Neural crest cell (in vitro differentiated cells): ENCODE data around the gene CDH12. TPM values are rescaled to one million over a fixed set of nuclear protein-coding genes. Genes with fewer than 3 reads are reported as not detected.

Source experiments
- DNase-seq: peaks from one replicate; pipeline ENCODE4 v3.0.0; 2021; ENCODE audit warnings: low read depth, mixed read lengths, low spot score
- H3K27ac Mint-ChIP-seq: one replicate; pipeline ENCODE4 v1.8.0; 2021; ENCODE audit warnings: mild to moderate bottlenecking, mixed read lengths; ENCODE audit not compliant: unreplicated experiment
- H3K27me3 Mint-ChIP-seq: 2 replicates; pipeline ENCODE4 v1.8.0; 2021; ENCODE audit warnings: low read depth, mild to moderate bottlenecking, mixed read lengths
- H3K36me3 Mint-ChIP-seq: 2 replicates; pipeline ENCODE4 v1.8.0; 2021; ENCODE audit warnings: low read depth, mild to moderate bottlenecking, mixed read lengths
- H3K4me1 Mint-ChIP-seq: 2 replicates; pipeline ENCODE4 v1.8.0; 2021; ENCODE audit warnings: mixed read lengths
- H3K4me3 Mint-ChIP-seq: one replicate; pipeline ENCODE4 v1.8.0; 2021; ENCODE audit warnings: mild to moderate bottlenecking, mixed read lengths
- H3K9me3 Mint-ChIP-seq: 2 replicates; pipeline ENCODE4 v1.8.0; 2021; ENCODE audit warnings: mixed read lengths
- total RNA-seq: library from RNA; stranded (reverse); gene quantifications from 2 replicates; pipeline ENCODE4 v1.2.1, GENCODE V29; 2021
- TF ChIP-seq, protein P1 (sequence below): fragments of 200-600 bp; sonication (generic); conservative IDR thresholded peaks from 2 replicates; pipeline ENCODE4 v1.5.0; 2021; ENCODE audit warnings: antibody characterized with exemption, mild to moderate bottlenecking

CDH12 gene
- total RNA-seq, 1 donor from 2014 or later, result 0.07 TPM

DNA sequence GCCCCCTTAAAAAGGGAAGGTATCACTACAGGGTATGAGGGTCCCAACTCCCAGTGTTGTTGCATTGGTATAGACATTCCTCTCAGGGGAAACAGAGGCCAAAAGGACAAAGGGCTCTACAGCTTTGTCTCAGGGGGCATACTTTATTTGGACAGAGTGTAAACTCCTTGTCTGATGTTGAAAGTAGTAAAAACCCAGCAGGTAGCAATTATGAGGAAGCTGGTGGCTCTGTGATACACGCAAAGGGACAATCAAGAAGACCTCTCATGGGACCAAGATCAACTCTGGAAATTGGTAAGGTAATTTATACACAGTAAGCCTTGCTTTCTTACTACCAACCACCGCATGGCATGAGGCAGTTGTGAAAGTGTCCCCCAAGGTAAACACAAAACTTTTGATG lies 764.6 kb downstream of the CDH12 start:
- DNase-seq, result no peak
- no peaks in the 10 kb centered on the region for H3K4me1 Mint-ChIP-seq
- H3K27ac Mint-ChIP-seq, result no peak overlapping the region
- no peaks in the 10 kb centered on the region for H3K36me3 Mint-ChIP-seq
- no peaks in the 10 kb centered on the region for H3K9me3 Mint-ChIP-seq
- TF ChIP-seq, protein P1, sequence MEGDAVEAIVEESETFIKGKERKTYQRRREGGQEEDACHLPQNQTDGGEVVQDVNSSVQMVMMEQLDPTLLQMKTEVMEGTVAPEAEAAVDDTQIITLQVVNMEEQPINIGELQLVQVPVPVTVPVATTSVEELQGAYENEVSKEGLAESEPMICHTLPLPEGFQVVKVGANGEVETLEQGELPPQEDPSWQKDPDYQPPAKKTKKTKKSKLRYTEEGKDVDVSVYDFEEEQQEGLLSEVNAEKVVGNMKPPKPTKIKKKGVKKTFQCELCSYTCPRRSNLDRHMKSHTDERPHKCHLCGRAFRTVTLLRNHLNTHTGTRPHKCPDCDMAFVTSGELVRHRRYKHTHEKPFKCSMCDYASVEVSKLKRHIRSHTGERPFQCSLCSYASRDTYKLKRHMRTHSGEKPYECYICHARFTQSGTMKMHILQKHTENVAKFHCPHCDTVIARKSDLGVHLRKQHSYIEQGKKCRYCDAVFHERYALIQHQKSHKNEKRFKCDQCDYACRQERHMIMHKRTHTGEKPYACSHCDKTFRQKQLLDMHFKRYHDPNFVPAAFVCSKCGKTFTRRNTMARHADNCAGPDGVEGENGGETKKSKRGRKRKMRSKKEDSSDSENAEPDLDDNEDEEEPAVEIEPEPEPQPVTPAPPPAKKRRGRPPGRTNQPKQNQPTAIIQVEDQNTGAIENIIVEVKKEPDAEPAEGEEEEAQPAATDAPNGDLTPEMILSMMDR, result no peak
- H3K27me3 Mint-ChIP-seq, result no peaks in the 10 kb centered on the region
- H3K4me3 Mint-ChIP-seq, result no peak overlapping the region

DNA sequence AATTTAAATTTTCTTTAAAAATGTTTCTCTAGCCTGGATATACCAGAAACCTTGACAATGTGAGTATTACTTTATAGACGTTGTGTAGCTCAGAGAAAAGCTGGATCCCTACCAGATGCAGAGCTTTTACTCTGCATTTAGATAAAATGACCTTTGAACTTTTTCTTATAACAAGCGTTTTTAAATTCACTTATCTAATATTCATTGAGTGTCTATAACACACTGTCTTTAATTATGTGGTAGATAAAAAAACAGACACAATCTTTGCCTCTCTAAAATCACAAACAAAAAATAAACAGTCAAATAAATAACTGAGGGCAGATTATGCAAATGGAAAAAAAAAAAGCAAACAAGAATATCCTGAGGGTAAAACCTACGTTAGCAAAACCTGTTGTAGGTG lies 773.6 kb downstream of the CDH12 start:
- H3K27me3 Mint-ChIP-seq, result no peaks in the 10 kb centered on the region
- H3K9me3 Mint-ChIP-seq, result no peaks in the 10 kb centered on the region

DNA sequence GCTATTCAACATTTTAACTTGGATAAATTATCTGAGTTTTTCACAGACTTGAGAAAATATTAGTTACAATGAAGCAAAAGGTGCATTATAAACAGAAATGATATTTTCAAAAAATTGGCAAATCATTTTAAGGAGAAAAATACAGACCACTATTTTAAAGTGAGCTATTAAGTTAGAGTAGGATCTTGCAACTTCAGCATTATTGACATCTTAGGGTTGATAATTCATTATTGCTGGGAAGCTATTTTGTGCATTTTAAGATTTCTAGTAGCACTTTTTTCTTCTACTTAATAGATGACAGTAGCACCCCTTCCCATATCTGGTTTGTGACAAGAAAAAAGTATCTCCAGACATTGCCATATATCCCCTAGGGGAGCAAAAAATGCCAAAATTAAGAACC lies 774.1 kb downstream of the CDH12 start:
- DNase-seq, result no peak
- no peaks in the 10 kb centered on the region for H3K9me3 Mint-ChIP-seq
- TF ChIP-seq, protein P1, result no peak
- H3K36me3 Mint-ChIP-seq, result no peaks in the 10 kb centered on the region
- H3K4me3 Mint-ChIP-seq, result no peak overlapping the region
- no peaks in the 10 kb centered on the region for H3K4me1 Mint-ChIP-seq
- H3K27ac Mint-ChIP-seq, result no peak overlapping the region
- H3K27me3 Mint-ChIP-seq, result no peaks in the 10 kb centered on the region

More for the DNA sequence above, 773.6 kb downstream of the CDH12 start:
- no peaks in the 10 kb centered on the region for H3K36me3 Mint-ChIP-seq
- DNase-seq, result no peak
- H3K27ac Mint-ChIP-seq, result no peak overlapping the region
- no peak overlapping the region for H3K4me3 Mint-ChIP-seq
- TF ChIP-seq, protein P1, result no peak
- H3K4me1 Mint-ChIP-seq, result no peaks in the 10 kb centered on the region

DNA sequence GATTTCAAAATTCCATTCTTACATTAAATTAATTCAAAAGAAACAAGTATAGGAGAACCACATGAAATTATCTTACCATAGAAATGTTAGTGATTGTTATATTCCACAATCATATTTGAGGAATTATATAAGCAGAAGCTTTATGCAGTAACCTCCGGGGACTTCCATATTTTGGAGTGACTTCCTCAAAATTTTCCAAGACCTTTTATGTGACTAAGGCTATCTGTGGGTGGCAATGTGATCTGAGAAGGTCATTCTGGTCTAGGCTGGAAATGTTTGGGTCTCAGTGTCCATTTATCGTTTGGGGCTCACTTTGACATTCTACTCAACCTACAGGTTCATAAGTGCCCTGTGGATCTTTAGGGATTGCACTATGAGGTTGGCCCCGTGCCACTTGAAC lies 776.6 kb downstream of the CDH12 start:
- no peaks in the 10 kb centered on the region for H3K27me3 Mint-ChIP-seq
- H3K27ac Mint-ChIP-seq, result no peak overlapping the region
- TF ChIP-seq, protein P1, result no peak
- no peak overlapping the region for H3K4me3 Mint-ChIP-seq
- H3K36me3 Mint-ChIP-seq, result no peaks in the 10 kb centered on the region
- no peaks in the 10 kb centered on the region for H3K9me3 Mint-ChIP-seq
- no peak for DNase-seq
- H3K4me1 Mint-ChIP-seq, result no peaks in the 10 kb centered on the region

DNA sequence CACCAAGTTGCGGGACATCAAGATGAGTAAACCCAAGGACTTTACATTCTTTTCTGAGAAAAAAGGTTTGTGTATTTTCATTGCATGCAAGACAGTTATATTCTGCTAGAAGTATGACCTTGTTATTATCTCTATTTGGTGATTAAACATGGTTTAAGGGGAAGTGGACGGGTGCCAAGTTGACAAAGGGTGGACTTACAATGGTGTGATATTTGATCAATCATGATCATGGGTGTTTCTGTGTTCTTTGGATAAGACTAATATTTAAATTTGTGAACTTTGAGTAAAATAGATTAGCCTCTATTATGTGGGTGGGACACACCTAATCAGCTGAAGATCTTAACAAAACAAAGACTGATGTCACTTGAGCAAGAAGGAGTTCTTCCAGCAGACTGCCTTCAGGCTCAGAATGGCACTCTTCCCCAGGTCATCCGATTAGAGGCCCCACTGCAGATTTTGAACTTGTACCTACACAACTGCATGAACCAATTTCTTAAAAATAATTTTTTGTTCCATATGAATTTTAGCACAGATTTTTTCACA lies 782.9 kb downstream of the CDH12 start:
- Mint-ChIP-seq H3K4me1 (no peaks in the 10 kb centered on the region), H3K4me3 (no peak overlapping the region), H3K27me3 (no peaks in the 10 kb centered on the region), H3K27ac (no peak overlapping the region), H3K9me3 (peaks cover 3% of the 10 kb centered on the region), H3K36me3 (no peaks in the 10 kb centered on the region)
- TF ChIP-seq, protein P1, result no peak
- no peak for DNase-seq

DNA sequence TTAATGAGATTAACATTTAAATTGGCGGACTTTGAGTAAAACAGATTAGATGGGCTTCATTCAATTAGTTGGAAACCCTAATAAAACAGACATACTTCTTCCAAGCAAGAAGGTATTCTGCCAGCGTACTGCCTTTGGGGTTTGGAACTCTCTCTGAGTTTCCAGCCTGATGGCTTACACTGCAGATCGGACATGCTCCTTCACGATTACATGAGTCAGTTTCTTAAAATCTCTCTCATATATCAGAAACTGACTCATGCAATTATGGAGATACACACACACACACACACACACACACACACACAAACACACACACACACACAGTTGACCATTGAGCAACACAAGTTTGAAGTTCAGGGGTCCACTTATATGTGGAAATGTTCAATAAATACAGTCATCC lies 789.4 kb downstream of the CDH12 start:
- Mint-ChIP-seq H3K36me3 (no peaks in the 10 kb centered on the region), H3K4me1 (no peaks in the 10 kb centered on the region), H3K9me3 (peaks cover 3% of the 10 kb centered on the region), H3K4me3 (no peak overlapping the region), H3K27ac (no peak overlapping the region), H3K27me3 (no peaks in the 10 kb centered on the region)
- TF ChIP-seq, protein P1, result no peak
- no peak for DNase-seq
